Stomach smooth muscle (tissue), 2 donors: ENCODE data around the gene PSMG3.

Experiments used
- H3K27ac ChIP-seq: one replicate; pipeline ENCODE4 v1.7.0; 2013; ENCODE audit warnings: mild to moderate bottlenecking, low read length, inconsistent platforms
- H3K27me3 ChIP-seq, 2 donors: one replicate each; pipeline ENCODE4 v1.7.0; 2013; ENCODE audit warnings: low read length in 2 of 2; ENCODE audit not compliant: insufficient read depth in 2 of 2, control insufficient read depth in 1 of 2
- H3K36me3 ChIP-seq, 2 donors: one replicate each; pipeline ENCODE4 v1.7.0; 2013; ENCODE audit warnings: low read length in 2 of 2; ENCODE audit not compliant: control insufficient read depth in 2 of 2, insufficient read depth in 2 of 2
- H3K4me1 ChIP-seq: one replicate; pipeline ENCODE4 v1.7.0; 2013; ENCODE audit warnings: low read length; ENCODE audit not compliant: control insufficient read depth, insufficient read depth
- H3K4me3 ChIP-seq, 2 donors: one replicate each; pipeline ENCODE4 v1.7.0; 2013; ENCODE audit warnings: low read length in 2 of 2
- H3K9ac ChIP-seq, 2 donors: one replicate each; pipeline ENCODE4 v1.7.0; 2013; ENCODE audit warnings: low read length in 2 of 2, mild to moderate bottlenecking in 1 of 2
- H3K9me3 ChIP-seq, 2 donors: one replicate each; pipeline ENCODE4 v1.7.0; 2013; ENCODE audit warnings: low read length in 2 of 2; ENCODE audit not compliant: control insufficient read depth in 2 of 2
- donor health status: healthy.
- donor health status: Pancreatic carcinoma.

PSMG3 gene

GRCh38 chr7:1578513-1578912 is 8.7 kb upstream of the PSMG3 start:
- Histone ChIP-seq H3K9ac (peak overlapping the region in 1 of 2 donors; percentile 13), H3K27ac (no peak overlapping the region), H3K36me3 (no peaks in the 10 kb centered on the region), H3K4me3 (no peak overlapping the region), H3K9me3 (no peaks in the 10 kb centered on the region), H3K27me3 (no peaks in the 10 kb centered on the region), H3K4me1 (peaks cover 7% of the 10 kb centered on the region)

DNA sequence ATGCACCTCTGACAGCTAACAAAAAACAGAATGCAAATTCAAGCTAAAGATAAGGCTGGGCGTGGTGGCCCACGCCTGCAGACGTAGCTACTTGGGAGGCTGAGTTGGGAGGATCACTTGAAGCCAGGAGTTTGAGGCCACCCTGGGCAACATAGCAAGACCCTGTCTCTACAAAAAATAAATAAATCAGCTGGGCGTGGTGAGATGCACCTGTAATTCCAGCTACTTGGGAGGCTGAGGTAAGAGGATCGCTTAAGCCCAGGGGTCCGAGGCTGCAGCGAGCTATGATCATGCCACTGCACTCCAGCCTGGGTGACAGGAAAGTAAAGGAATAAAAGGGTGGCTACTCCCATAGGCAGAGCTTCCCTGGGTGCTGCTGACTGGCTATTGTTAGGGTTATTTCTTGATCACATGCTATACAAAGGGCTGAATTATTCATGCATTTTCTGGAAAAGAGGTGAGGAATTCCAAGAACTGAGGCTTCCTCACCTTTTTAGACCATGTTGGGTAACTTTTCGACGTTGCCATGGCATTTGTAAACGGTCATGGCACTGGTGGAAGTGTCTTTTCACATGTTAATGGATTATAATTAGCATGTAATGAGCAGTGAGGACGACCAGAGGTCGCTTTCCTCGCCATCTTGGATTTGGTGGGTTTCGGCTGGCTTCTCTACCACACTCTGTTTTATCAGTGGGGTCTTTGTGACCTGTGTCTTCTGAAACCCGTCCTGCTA is 6.9 kb upstream of the PSMG3 start:
- Histone ChIP-seq H3K9me3 (no peaks in the 10 kb centered on the region), H3K27ac (no peak overlapping the region), H3K4me1 (peaks cover 9% of the 10 kb centered on the region), H3K9ac (no peak overlapping the region), H3K36me3 (no peaks in the 10 kb centered on the region), H3K27me3 (no peaks in the 10 kb centered on the region), H3K4me3 (no peak overlapping the region)

GRCh38 chr7:1575809-1576208 is 6.0 kb upstream of the PSMG3 start:
- Histone ChIP-seq H3K36me3 (no peaks in the 10 kb centered on the region), H3K27ac (no peak overlapping the region), H3K4me3 (no peak overlapping the region), H3K9ac (no peak overlapping the region), H3K4me1 (peaks cover 16% of the 10 kb centered on the region), H3K9me3 (no peaks in the 10 kb centered on the region), H3K27me3 (no peaks in the 10 kb centered on the region)

- H3K36me3 ChIP-seq = peaks cover 3 to 7% of the 10 kb centered on the region in 2 donors
- H3K27ac ChIP-seq = no peak overlapping the region
- H3K9me3 ChIP-seq = no peaks in the 10 kb centered on the region
- H3K4me1 ChIP-seq = peaks cover 22% of the 10 kb centered on the region
- no peak overlapping the region for H3K9ac ChIP-seq
- no peak overlapping the region for H3K4me3 ChIP-seq
- H3K27me3 ChIP-seq = no peaks in the 10 kb centered on the region
These were observed 2.4 kb upstream of the PSMG3 start for GRCh38 chr7:1572111-1572822.

- H3K27ac ChIP-seq = no peak overlapping the region
- peak overlapping the region; percentile 66 to 95 for H3K4me3 ChIP-seq
- peaks cover 22% of the 10 kb centered on the region for H3K4me1 ChIP-seq
- H3K9ac ChIP-seq = peak overlapping the region; percentile 67 to 73
- H3K9me3 ChIP-seq = no peaks in the 10 kb centered on the region
- H3K36me3 ChIP-seq = peaks cover 7 to 10% of the 10 kb centered on the region in 2 donors
- H3K27me3 ChIP-seq = no peaks in the 10 kb centered on the region
These were observed 396 bp downstream of the PSMG3 start for GRCh38 chr7:1569440-1569832.

DNA sequence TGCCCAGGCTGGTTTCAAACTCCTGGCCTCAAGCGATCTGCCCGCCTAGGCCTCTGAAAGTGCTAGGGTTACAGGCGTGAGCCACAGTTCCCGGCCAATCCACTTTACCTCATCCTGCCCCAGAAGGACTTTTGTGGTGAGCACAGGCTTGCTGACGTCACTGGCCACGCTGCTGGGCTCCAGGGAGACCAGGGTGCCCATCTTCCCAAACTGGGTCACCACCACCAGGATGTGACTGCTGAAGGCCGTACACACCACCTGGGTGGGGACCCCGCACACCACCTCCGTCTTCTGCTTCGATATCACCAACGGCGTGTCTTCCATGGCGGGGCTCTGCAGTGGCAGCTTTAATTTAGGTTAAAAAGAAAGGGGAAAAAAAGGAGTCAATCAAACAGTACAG is 816 bp downstream of the PSMG3 start:
- peaks cover 7 to 10% of the 10 kb centered on the region in 2 donors for H3K36me3 ChIP-seq
- no peaks in the 10 kb centered on the region for H3K27me3 ChIP-seq
- H3K4me1 ChIP-seq = peaks cover 22% of the 10 kb centered on the region
- H3K27ac ChIP-seq = no peak overlapping the region
- no peaks in the 10 kb centered on the region for H3K9me3 ChIP-seq
- peak overlapping the region in 1 of 2 donors; percentile 73 for H3K9ac ChIP-seq
- peak overlapping the region; percentile 66 to 95 for H3K4me3 ChIP-seq

DNA sequence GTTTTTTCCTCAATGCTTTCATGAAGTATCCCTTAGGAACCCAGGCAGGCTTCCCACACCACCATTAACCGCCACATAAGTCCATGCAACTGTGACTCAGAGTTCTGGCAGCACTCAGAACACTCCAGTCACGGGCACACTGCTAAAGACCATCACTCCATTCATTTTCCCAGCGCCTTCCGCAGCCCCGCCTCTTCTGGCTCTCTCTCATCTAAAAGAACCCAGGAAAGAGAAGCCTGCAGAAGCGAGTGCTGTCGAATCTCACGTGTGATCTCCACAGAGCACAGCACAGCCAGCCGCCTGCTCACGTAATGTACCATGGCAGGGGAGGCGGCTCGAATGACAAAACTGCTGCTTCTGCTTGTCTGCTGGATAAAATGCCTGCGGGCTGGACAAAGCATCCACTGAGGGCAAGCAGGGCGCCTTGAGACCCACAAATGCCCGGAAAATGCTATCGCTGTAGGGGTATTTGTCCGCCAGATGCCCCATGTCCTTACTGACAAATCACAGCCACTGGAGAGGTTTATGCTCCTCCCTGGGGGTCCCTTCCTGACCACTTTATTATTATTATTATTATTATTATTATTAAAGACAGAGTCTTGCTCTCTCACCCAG is 1.8 kb downstream of the PSMG3 start:
- H3K9ac ChIP-seq = no peak overlapping the region
- no peaks in the 10 kb centered on the region for H3K27me3 ChIP-seq
- H3K36me3 ChIP-seq = peaks cover 7 to 10% of the 10 kb centered on the region in 2 donors
- H3K27ac ChIP-seq = no peak overlapping the region
- H3K9me3 ChIP-seq = no peaks in the 10 kb centered on the region
- peaks cover 22% of the 10 kb centered on the region for H3K4me1 ChIP-seq
- H3K4me3 ChIP-seq = no peak overlapping the region

DNA sequence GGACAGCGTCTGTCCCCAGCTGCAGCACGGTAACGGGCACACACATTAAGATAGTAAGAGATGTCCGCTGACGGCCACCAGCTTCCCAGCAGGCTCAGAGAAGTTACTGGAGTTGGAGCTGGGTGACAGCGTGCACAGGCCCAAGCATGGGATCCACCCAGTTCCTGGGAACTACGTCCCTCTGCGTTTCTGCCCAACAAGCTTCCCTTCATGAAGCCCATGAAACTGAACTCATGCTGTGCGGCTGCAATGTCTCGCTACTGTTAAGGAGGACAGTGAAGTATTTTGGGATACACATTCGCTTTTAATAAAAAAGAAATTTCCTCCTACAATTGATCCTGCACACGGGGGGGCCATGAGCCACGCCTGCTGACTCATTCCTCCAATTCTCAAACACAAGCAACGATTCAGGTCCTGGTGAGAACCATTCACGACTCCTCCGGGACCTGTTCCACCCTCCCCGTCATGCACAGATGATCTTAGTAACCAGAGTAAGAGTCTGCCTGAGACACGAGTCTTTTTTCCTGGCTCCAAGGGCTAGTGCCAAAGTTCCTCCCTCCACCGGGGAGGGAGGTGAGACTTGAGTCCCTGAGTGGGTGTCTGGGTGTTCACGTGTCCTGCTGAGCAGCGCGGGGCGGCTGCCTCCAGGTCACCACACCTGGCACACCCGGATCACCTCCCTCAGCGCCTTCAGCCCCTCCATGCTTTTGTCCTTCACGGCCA is 2.6 kb downstream of the PSMG3 start:
- Histone ChIP-seq H3K4me1 (peaks cover 22% of the 10 kb centered on the region), H3K36me3 (peaks cover 7 to 10% of the 10 kb centered on the region in 2 donors), H3K9me3 (no peaks in the 10 kb centered on the region), H3K9ac (no peak overlapping the region), H3K27me3 (no peaks in the 10 kb centered on the region), H3K27ac (no peak overlapping the region), H3K4me3 (no peak overlapping the region)

GRCh38 chr7:1566687-1567048 is 3.2 kb downstream of the PSMG3 start:
- Histone ChIP-seq H3K27ac (no peak overlapping the region), H3K9ac (no peak overlapping the region), H3K4me3 (no peak overlapping the region), H3K4me1 (peaks cover 20% of the 10 kb centered on the region), H3K36me3 (peaks cover 7 to 10% of the 10 kb centered on the region in 2 donors), H3K27me3 (no peaks in the 10 kb centered on the region), H3K9me3 (no peaks in the 10 kb centered on the region)

- Histone ChIP-seq H3K36me3 (peaks cover 7 to 10% of the 10 kb centered on the region in 2 donors), H3K9me3 (no peaks in the 10 kb centered on the region), H3K27me3 (no peaks in the 10 kb centered on the region), H3K27ac (no peak overlapping the region), H3K9ac (no peak overlapping the region), H3K4me3 (no peak overlapping the region), H3K4me1 (peaks cover 12% of the 10 kb centered on the region)
These were observed 5.2 kb downstream of the PSMG3 start for GRCh38 chr7:1564603-1565022.
